DMS153 treated with DMSO at 0.1 percent for 48 hours (cell line): ENCODE data around the gene PRPF39.
"Not testable (repeated sequence)": the region's sequence is repeated elsewhere in the genome, so short reads cannot be mapped to it uniquely, and the experiment has no call there.

ENCODE experiments used
- DNase-seq: peaks from one replicate; lab custom pipeline; 2025; ENCODE audit not compliant: unreplicated experiment; lab: John Stamatoyannopoulos, UW

Gene PRPF39

GRCh38 chr14:45080416-45080968 is 3.4 kb upstream of the PRPF39 start:
- not testable (repeated sequence) for DNase-seq

GRCh38 chr14:45081096-45081495 is 2.8 kb upstream of the PRPF39 start:
- DNase-seq, result not testable (repeated sequence)

GRCh38 chr14:45082420-45082819 is 1.5 kb upstream of the PRPF39 start:
- DNase-seq, result no peak

GRCh38 chr14:45083617-45083975 is 320 bp upstream of the PRPF39 start:
- no peak for DNase-seq

GRCh38 chr14:45084946-45085346 is 1.0 kb downstream of the PRPF39 start:
- no peak for DNase-seq

GRCh38 chr14:45089813-45090212 is 5.9 kb downstream of the PRPF39 start:
- DNase-seq, result no peak

GRCh38 chr14:45091710-45092109 is 7.8 kb downstream of the PRPF39 start:
- no peak for DNase-seq

- no peak for DNase-seq
Measured at GRCh38 chr14:45094275-45094674, 10.4 kb downstream of the PRPF39 start.

GRCh38 chr14:45095143-45095542 is 11.2 kb downstream of the PRPF39 start:
- no peak for DNase-seq

GRCh38 chr14:45096218-45096617 is 12.3 kb downstream of the PRPF39 start:
- DNase-seq, result no peak

- no peak for DNase-seq
Measured at GRCh38 chr14:45103806-45104205, 19.9 kb downstream of the PRPF39 start.

GRCh38 chr14:45104561-45104960 is 20.6 kb downstream of the PRPF39 start:
- DNase-seq, result no peak

- peak; percentile 72 for DNase-seq
Measured at GRCh38 chr14:45112896-45113781, 29.2 kb downstream of the PRPF39 start.

GRCh38 chr14:45114327-45114726 is 30.4 kb downstream of the PRPF39 start:
- DNase-seq, result no peak

- no peak for DNase-seq
Measured at GRCh38 chr14:45118594-45118993, 34.7 kb downstream of the PRPF39 start.

- DNase-seq, result no peak
Measured at GRCh38 chr14:45120096-45120495, 36.2 kb downstream of the PRPF39 start.

GRCh38 chr14:45123271-45123670 is 39.4 kb downstream of the PRPF39 start:
- no peak for DNase-seq

GRCh38 chr14:45125754-45126153 is 41.8 kb downstream of the PRPF39 start:
- no peak for DNase-seq

GRCh38 chr14:45128963-45129629 is 45.2 kb downstream of the PRPF39 start:
- DNase-seq, result no peak

- no peak for DNase-seq
Measured at GRCh38 chr14:45133683-45134050, 49.8 kb downstream of the PRPF39 start.

GRCh38 chr14:45134051-45134958 is 50.4 kb downstream of the PRPF39 start, which contains the start of gene FKBP3:
TSS of gene FKBP3 (minus strand) at chr14:45134481. CDS start at chr14:45134456, 25 bp downstream.
- DNase-seq, result peak; percentile 91
